ENCODE results near the gene FN3KRP. TPM values are rescaled to one million over a fixed set of nuclear protein-coding genes. Genes with fewer than 3 reads are reported as not detected.

The FN3KRP gene
- total RNA-seq, 4 donors from 2014 or later: 9.3 to 122 (median 16.2) TPM

DNA sequence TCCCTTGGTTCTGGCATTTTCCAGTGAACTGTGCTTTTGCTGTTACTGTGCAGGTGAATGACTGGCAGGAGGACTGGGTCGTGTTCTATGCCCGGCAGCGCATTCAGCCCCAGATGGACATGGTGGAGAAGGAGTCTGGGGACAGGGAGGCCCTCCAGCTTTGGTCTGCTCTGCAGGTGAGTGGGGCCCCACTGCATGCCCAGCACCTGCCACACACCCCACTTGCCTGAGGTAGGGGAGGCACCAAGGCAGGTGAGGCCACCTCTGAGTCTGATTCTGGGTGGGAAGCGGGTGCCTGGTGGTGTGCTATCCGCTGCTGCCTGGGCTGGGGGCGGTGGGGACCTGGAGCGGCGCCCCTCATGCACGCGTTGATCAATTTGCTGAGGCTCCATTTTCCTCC, 9.9 kb downstream of the FN3KRP start:
- H3K27ac ChIP-seq: no peak overlapping the region
- DNase-seq: no peak
- no peaks in the 10 kb centered on the region for H3K9me3 ChIP-seq
- peaks cover 4 to 16% of the 10 kb centered on the region in 2 donors for H3K36me3 ChIP-seq
- intact Hi-C loops (cut with DNase I): no loop called here
- H3K4me3 ChIP-seq (replicated peaks in 1 of 3): no peak overlapping the region
- WGBS, 2 donors: 94 to 100% methylated on average over 5 to 9 of the region's 10 CpGs
- H3K4me1 ChIP-seq: no peaks in the 10 kb centered on the region
- no peaks in the 10 kb centered on the region for H3K27me3 ChIP-seq
- no peak for TF ChIP-seq POLR2A (IDR thresholded peaks at IDR 0.05)
- TF ChIP-seq, protein P1, sequence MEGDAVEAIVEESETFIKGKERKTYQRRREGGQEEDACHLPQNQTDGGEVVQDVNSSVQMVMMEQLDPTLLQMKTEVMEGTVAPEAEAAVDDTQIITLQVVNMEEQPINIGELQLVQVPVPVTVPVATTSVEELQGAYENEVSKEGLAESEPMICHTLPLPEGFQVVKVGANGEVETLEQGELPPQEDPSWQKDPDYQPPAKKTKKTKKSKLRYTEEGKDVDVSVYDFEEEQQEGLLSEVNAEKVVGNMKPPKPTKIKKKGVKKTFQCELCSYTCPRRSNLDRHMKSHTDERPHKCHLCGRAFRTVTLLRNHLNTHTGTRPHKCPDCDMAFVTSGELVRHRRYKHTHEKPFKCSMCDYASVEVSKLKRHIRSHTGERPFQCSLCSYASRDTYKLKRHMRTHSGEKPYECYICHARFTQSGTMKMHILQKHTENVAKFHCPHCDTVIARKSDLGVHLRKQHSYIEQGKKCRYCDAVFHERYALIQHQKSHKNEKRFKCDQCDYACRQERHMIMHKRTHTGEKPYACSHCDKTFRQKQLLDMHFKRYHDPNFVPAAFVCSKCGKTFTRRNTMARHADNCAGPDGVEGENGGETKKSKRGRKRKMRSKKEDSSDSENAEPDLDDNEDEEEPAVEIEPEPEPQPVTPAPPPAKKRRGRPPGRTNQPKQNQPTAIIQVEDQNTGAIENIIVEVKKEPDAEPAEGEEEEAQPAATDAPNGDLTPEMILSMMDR (IDR thresholded peaks at IDR 0.05): no peak

GRCh38 chr17:82729479-82730260, 13.2 kb downstream of the FN3KRP start:
- no peaks in the 10 kb centered on the region for H3K27me3 ChIP-seq
- intact Hi-C loops (cut with DNase I): no loop called here
- WGBS, 2 donors: 83 to 89% methylated on average over 43 to 46 of the region's 48 CpGs
- H3K9me3 ChIP-seq: no peaks in the 10 kb centered on the region
- peaks cover 0 to 12% of the 10 kb centered on the region in 2 donors for H3K36me3 ChIP-seq
- H3K4me1 ChIP-seq: peaks cover 0 to 2% of the 10 kb centered on the region in 2 donors
- H3K4me3 ChIP-seq (replicated peaks in 1 of 3): no peak overlapping the region
- no peak for DNase-seq
- no peak for TF ChIP-seq POLR2A (IDR thresholded peaks at IDR 0.05)
- TF ChIP-seq, protein P1 (IDR thresholded peaks at IDR 0.05): no peak
- no peak overlapping the region for H3K27ac ChIP-seq

DNA sequence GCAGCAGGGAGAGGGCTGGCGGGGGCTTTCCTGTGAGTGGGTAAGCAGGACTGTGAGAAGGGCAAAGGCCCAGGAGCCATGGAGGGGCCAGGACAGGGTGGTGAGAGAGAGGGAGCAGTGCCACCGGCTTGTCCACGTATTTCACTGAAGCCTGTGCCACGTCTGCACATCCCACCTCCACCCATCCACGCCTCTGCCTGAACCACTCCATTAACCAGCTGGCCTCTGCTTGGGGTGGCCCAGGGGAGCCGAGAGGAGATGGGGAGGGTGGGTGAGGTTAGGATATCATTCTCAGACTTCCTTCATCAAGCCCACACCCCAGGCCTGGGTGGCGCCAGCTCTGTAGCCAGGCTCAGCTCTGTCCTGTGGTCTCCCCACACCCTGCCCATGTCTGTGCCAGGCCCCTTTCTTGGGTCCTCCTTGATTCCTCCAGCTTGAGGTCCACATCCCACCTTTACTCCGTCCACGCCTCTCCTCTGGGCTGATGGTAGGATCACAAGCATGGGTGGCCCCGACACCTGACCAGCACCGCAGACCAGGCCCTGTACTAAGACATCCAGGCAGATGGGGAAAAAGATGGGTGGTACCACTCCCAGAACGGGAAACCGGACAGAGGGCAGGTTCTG, 15.7 kb downstream of the FN3KRP start:
- no peak for DNase-seq
- TF ChIP-seq, protein P1 (IDR thresholded peaks at IDR 0.05): no peak
- no peak for TF ChIP-seq POLR2A (IDR thresholded peaks at IDR 0.05)
- Histone ChIP-seq H3K4me1 (peaks cover 6 to 17% of the 10 kb centered on the region in 2 donors), H3K27ac (no peak overlapping the region), H3K4me3 (replicated peaks in 1 of 3) (no peak overlapping the region), H3K36me3 (peaks cover 0 to 2% of the 10 kb centered on the region in 2 donors), H3K27me3 (no peaks in the 10 kb centered on the region), H3K9me3 (no peaks in the 10 kb centered on the region)
- intact Hi-C loops (cut with DNase I): no loop called here
- 94 to 95% methylated on average over 13 of the region's 13 CpGs for WGBS, 2 donors

DNA sequence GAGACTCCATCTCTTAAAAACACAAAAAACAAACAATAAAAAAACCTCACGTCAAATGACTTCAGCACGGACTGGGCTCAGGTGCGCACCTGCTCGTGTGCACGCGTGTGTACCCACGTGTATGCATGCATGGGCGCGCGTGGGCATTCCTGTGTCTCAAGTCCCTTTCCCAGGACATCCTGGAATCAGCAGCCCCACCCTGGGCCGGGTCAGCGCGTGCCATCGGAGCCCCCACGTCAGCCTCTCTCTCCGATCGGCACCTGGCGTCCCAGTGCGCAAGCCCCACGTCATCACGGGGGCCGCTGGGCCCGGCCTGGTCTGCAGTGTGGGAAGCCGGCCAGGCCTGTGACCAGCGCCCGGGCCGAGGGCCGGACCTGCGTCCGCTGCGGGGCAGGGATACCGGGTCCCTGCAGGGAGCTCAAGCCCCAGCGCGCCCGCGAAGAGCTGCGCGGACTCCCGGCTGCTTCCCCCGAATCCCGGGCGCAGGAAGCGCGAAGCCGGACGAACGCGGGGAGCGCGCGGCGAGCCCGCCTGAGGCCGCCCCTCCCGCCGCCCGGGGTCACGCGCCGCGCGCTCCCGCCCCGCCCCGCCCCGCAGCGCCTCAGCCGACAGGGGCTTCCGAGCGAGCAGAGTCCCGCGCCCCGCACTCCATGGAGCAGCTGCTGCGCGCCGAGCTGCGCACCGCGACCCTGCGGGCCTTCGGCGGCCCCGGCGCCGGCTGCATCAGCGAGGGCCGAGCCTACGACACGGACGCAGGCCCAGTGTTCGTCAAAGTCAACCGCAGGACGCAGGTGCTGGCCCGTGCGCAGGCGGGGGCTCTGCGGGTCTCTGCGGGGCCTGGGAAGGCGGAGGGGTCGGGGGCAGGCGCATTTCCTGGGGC, 18.7 kb downstream of the FN3KRP start, which contains the start of gene FN3K:
Gene FN3K (plus strand): TSS at position 629 of the 880 bp plus-strand sequence. CDS start 22 bp downstream, at position 651.
- Histone ChIP-seq H3K27me3 (no peaks in the 10 kb centered on the region), H3K4me3 (replicated peaks in 1 of 3) (peak within 1 kb of the TSS in 2 of 3 donors; percentile 62 to 80), H3K27ac (peak within 1 kb of the TSS; percentile 47 to 78 (median 47)), H3K36me3 (peaks cover 3 to 4% of the 10 kb centered on the region in 2 donors), H3K4me1 (peaks cover 6 to 17% of the 10 kb centered on the region in 2 donors), H3K9me3 (no peaks in the 10 kb centered on the region)
- peak in 1 of 2 donors; percentile 52 for TF ChIP-seq POLR2A (IDR thresholded peaks at IDR 0.05)
- TF ChIP-seq, protein P1 (IDR thresholded peaks at IDR 0.05): no peak
- intact Hi-C loops (cut with DNase I): no loop called here
- peak; percentile 64 to 65 for DNase-seq
- WGBS, 2 donors: 29 to 31% methylated on average over 10 to 16 of the region's 101 CpGs

All from thyroid gland (tissue), 4 donors.